GM21717 (cell line): ENCODE data around the gene KDELR3.

Experiments used
- ATAC-seq: cut with Tn5 transposase; IDR thresholded peaks from one replicate; pipeline ENCODE4 v1.9.1; 2021; ENCODE audit warnings: mild to moderate bottlenecking, moderate library complexity; ENCODE audit not compliant: unreplicated experiment

KDELR3 gene

DNA sequence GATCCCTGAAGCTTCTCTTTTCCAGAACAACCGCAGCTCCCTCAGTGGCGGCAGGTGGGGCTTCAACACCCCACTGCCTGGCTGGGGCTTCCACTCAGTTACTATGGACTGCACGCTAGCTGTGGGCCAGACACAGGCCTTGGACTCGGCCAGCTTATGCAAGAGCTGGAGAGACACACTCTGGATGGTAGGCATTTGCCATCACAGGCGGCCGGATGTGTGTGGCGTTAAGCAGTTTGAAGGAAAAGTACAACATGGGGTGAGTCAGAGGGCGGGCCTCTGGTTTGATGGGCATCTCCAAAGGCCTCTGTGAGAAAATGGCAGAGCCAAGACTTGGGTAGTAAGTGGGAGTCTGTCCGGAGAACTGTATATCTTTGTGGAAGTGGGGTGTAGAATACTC is 30.5 kb upstream of the KDELR3 start:
- ATAC-seq: no peak

DNA sequence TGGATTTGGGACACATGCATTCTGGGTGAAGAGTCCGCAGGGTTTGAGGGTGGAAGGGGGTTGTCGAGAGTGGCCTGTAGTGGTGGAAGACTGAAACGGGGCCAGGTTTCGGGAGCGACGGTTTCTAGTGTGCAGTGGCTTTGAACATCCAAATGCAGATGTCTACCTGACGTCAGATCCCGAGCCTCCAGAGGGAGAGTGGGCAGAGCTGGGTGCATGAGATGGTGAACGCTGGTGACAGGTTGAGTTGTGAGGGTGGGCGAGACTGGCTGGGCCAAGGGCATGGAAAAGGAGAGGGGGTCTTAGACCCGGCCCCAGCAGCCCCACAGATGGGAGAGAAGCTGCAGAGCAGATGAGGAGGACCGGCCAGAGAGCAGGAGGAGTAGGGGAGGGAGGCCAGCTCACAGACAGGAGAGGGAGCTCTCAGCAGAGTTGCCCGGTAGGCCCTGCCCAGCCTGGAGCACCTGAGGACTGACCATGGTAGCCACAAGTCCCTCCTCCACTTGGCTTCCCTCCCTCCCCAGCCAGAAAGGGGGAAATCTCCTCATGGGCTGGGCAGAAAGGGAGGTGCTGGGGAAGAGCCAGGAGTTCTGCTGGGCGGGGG is 27.0 kb upstream of the KDELR3 start:
- ATAC-seq: no peak

DNA sequence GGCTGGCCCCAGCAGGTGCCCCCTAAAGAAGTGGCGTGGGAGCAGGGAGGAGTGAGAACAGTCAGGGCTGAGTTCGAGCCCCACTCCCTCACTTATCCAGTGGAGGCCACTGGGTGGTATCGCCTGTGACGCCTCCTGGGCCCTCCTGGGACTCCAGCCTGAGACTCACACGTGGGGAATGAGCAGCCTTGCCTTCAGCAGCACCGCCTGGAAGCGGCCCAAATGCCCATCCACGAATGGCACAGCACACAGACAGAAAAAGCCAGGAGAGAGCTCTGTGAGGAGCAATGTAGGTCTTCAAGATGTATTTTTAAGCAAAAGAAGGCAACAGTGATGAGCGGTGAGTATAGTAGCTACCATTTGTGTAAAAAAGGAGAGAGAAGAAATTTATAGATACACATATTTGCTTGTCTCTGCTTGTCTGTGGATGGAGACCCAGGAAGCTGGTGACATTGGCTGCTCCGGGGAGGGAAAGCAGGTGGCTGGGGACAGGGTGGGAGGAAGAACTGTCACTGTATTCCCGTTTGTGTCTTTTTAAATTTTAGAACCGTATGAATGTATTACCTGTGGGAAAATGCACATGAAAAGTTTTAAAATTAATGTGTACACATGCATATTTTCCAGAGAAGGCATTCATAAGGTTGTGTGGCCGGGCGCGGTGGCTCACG is 26.1 kb upstream of the KDELR3 start:
- no peak for ATAC-seq

DNA sequence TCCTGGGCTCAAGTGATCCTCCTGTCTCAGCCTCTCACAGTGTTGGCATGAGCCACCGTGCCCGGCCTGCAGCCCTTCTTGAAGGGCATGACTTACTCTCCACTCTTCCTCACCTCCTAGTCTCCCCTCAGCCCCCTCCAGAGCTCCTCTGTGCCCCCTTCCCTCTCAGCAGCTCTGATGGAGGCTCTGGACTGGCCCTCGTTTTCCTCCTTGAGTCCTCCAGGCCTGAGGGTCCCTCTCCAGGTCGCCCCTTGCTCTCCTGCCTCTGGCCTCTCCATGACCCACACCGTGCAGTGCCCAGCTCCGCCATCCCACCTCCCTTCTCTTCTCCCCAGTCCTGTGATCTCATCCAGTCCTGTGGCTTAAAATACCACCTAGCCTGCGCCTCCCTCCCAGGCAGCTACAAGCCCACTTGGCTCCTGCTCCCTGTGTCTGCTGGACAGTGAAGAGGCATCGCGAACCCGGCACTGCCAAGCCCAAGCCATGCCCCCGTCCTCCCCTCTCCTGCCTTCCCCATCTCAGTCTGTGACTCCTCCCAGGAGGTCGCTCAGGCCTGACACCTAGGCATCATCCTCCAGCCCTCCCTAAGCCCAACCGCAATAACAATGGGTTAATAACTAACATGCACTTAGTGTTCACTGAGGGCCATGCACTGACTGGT is 24.8 kb upstream of the KDELR3 start:
- no peak for ATAC-seq

DNA sequence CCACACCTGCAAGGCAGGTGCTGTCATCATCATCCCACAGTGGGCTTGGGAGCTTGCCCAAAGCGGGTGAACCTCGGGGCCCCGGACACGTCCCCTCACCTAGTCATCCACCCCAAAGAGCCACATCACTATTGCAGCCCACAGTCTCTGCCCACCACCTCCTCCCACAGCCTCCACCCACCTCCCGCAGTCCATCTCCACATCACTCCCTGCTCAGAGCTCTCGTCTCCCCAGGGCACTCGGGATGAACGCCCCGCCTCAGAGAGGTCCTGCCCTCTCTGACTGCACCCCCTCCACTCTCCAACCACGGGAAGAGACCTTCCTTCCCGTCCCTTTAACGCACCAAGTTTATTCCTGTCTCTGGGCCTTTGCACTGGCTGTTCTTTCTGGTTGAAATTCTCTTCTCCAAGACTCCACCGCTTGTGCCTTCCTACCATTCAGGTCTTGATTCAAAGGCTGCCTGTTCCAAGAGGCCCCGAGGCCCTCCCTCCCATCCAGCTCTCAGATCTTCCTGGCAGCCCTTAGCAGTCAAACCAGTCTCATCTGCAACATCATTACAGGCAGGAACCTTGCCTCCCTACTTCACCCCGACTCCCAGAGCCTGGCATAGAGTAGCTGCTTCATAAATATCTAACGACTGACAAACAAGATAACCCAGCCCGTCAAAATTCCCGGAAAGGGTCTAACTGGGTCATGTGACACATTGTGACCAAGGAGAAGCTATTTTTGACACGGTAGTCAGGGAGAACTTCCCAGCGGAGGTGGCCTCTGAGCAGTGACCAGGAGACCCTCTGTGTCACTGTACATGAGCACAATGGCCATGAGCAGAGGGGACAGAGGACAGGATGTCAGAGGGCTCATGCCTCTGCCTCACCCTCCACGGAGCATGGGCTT is 24.0 kb upstream of the KDELR3 start:
- no peak for ATAC-seq

DNA sequence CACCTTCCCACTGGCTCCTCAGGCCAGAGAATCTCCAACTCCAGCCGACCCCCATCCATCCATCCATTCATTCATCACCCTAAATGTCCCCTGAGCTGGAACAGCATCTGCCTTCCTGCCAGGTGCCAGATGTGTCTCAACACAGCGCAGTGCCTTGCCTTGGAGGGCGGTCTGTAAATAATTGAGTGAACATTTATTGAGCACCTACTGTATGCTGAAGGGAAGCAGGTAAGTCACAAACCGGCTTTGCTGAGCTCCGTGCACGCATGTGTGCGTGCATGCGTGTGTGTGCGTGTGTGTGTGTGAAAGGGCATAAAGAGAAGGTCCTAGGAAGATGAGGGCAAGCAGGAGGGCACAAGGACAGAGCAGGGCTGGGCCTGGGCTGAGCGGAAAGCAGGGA is 23.1 kb upstream of the KDELR3 start:
- no peak for ATAC-seq

DNA sequence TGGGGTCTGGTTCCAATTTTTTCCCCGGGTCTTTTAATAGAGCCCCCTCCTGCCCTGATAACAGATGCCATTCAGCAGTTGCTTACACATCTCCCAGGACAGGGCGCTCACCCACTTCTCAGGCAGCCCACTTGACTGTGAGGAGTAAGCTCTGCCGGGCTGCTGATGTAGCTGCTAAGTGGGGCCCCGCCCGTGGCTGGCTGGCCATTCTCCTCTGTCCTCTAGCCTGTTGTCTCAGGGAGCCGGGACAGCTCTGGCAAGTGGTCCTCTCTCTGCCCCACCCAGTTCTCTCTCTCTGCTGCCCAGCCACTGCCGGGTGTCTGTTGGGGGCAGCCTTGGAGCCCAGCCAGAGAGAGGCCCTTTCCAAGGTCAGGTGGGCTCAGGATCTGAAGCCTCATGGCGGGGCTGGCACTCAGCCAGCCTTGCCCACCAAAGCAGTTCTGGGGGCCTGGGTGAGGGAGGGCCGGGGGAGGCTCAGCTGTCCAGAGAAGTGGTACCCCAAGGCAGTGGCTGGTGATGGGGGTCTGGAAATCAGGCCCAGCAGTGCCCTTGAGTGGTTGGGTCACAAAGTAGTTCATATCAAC is 21.8 kb upstream of the KDELR3 start:
- ATAC-seq: no peak

DNA sequence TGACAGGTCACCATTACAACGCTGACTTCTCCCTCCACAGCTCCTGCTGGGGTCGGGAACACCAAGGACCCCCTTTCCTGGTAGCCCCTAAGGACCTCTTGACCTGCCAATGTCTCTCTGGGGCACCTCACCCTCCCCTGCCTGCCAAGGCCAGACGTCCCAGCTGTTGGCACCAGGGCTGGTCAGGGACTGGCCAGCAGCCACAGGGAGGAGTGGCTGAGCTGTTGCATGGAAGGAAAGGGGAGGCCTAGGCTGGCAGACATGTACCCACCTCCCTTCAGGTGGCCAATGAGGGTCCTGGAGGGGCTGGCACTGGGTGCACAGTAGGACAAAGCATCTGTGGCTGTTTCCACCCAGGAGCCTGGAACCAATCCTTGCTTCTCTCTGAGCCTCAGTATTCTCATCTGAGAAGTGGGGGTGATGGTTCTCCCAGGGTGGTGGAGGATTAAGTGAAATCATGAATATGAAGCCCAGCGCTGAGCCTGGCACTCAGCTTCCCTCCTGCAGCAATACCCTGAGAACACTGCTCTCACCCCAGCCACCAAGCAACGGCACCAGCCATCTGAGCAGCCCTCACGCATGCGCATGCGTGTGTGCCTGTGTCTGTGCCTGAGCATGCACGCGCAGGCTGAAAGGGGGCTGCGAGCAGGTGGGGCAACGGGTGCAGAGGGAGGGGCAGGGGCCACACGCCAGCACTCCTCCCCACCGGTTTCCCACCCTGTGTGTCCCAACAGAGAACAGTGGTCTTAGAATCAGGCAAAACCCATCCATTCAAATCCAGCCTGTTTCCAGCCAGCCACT is 18.8 kb upstream of the KDELR3 start:
- ATAC-seq: no peak

DNA sequence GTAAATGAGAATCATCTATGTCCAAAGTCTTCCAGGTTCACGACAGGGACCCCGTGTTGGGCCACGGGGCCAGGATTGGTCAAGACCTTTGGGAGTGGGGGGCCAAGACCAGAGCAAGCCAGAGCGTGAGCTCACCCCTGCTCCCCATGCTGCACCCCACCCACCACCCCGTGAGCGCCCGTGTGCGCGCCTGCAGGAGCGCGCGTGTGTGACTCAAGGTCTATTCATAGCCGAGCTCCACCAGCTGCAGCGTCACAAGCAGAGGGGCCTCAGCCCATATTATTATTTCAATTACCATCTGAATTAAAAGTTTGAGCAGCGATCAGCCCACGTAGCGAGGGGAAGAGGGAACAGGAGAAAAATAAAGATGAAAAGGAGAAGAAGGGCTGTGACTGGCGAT is 18.1 kb upstream of the KDELR3 start:
- ATAC-seq: no peak

DNA sequence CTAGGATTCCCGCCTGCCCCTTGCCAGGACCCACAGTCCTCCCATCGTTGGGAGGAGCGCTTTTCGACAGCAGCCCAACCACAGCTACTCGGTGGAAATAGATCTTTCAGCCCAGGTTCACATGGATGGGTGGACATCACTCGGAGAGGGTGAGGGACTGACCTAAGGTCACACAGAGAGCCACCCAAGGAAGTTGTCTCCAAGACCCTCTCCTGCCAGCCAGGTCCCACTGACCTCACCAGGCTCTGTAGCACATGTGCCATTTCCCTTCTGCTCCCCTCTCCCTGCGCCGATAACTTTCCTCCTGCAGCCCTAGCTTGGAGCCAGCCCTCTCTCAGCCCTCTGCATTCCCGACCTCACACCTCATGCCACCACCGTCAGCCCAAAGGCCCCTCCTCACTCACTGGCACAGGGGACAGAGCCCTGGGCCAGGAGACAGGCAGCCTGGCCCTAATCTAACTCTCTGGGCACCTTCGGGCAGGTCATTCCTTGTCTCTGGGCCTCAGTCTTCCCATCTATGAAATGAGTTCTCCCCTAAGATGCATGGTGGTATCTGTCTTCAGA is 17.6 kb upstream of the KDELR3 start:
- no peak for ATAC-seq

DNA sequence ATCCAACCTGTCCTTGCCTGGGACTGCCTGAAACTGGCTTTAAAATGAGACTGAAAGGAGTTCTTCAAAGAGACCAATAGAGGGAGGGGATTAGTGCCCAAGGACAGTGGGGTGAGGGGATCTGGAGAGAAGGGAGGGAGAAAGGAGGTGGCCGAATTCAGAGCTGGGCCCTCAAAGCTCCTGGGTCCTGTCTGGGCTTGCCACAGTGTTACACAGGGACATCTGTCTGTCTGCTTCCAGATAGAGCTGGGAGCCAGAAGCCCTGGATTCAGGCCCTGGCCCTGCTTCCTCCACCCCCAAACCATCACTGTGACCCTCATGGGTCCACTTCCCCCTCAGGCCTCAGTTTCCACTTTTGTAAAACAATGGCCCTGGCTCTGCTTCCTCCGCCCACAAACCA is 16.5 kb upstream of the KDELR3 start:
- no peak for ATAC-seq

DNA sequence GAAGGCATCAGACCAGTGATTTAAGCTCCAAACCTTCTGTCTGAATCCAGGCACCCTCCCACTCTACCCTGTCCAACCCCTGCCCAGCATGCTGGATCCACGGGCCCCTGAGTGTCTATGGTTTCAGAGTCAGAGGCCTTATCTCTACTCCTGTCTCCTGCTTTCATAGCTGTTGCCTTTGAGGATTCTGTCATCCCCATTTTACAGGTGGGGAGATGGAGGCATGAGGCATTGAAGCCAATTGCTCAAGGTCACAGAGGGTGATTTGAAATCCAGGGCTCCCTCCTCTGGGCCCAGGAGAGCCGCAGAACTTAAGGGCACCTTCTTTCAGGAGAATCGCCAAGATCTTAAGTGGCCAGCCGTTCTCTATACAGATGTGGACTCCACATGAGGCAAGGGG is 16.0 kb upstream of the KDELR3 start:
- ATAC-seq: no peak

DNA sequence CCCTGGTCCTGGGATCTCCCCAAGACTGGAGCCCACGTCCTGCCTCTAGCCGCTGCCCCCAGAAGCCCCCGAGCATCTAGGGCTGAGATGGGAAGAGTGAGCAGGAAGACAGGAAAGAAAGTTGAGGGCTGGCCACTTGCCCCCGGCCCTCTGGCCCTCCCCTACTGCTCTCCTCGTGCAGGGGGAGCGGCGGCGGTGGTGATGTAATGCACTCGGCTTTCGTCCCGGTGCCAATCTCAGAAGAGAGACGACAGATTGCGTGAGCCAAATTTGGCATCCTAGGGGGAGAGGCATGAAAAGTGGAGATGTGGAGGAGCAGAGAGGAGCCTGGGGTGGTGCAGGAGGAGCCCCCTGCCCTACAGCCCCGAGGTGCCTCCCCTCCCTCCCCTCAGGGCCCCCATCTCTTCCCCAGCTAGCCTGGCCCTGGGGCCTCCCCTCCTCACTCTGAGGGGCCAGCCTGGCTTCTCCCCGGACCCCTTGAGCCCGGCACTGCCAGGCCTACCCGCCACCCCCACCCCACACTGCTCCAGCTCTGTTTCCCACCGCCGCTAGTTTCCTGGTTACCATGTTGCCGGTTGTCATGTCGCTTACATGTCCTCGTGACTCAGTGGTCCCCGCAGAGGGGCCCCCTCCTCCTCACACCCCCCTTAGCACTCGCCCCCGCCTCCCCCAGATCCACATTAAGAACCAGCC is 15.4 kb upstream of the KDELR3 start:
- ATAC-seq: no peak

DNA sequence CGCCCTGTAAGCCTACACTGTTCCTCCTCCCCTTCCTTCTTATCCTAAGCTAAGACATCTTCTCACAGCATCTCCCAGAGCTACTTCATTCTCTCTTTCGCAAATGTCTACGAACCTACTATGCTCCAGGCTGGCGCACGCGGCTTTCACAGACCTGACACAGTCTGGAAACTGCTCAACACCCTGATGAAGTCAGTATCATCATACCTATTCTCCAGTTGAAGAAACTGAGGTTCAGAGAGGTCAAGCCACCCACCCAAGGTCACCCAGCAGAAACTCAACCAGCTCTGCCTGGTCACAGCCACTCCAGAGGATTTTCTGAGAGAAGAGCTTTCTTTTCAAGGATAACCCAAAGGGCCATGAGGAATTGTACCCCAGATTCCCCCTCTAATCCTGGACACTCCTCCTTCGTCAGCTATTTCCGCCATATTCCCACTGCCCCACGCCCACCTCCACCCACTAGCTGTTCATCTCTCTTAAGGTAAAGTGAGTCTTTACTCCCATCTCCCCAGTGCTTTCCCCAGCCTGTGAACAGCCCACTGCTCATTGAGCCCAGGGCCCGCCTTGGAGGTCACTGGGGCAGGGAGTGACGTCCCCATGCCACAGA is 14.7 kb upstream of the KDELR3 start:
- ATAC-seq: no peak

DNA sequence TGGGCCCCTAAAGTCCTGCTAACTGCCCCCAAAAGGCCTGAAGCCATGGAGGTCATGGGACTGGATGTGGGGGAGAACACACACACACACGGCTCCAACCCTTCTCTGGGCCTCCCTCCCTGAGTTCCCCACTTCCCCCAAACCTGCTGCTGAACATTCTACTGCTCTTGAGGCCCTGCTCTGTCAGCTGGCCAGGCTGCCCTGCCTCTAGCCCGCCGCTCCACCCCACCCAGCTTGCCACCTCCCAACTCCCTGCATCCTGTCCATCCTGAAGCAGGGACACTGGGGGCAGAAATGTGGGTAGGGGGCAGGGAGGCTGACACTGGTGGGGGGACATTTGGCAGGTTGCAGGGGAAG is 13.9 kb upstream of the KDELR3 start:
- ATAC-seq: no peak

DNA sequence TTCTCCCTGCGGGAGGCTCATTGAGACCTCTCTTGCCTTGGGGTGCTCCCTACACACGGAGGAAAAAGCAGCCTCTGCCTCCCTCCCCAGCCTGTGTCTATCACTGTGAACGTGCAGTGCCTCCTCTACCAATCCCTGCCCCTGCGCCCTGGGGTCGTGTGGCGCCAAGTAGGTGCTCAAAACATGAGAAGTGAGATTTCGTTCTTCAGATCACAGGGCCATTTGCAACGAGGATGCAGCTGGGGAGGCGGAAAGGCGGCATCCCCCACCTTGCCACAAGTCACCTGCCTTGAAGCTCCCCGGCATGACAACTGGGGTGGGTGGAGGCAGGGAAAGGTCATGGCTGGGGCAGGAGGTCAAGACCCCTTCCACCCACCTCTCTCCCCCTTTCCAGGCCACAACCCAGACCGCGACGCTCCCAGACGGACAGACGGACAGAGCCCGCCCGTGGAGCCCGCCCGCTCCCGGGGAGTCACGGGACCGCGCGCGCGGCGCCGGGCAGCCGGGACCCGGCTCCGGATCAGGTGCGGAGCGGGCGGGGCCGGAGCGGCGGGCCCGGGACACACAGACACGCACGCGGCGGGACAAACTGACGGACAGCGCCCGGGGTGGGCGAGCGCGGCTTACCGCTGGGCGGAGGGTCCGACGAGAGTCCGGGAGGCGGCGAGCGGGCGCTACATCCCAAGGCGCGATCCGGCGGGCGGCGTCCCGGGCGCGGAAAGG is 13.4 kb upstream of the KDELR3 start:
- no peak for ATAC-seq

DNA sequence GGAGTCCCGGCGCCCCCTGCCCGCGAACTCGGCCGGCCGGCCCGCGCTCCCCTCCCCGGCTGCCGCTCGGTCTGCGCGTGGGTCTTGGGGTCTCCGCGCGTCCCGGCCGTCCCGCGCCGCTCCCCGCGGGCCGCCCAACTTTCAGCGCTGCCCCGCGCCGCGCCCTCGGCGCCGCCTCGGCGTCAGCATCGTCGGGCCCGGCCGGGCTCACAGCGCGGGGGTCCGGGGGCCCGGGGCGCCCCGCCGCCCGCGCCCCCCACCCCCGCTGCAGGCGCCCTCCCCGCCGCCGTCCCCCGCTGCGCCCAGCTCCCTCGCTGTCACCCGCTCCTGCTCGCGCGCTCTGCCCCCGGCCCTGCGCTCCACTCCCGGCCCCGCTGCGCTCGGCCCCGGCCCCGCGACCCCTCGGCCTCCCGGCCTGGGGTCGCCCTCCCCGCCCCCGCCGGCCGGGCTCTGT is 12.8 kb upstream of the KDELR3 start, which contains the start of gene KCNJ4:
Gene KCNJ4, minus strand, starts transcription at position 124 of the 454 bp plus-strand sequence. CDS start 27,067 bp downstream, outside the sequence.
- ATAC-seq: no peak
